ENCODE measurements around the gene TBC1D8. TPM values are rescaled to one million over a fixed set of nuclear protein-coding genes. Genes with fewer than 3 reads are reported as not detected.

Gene TBC1D8
- total and polyA plus RNA-seq, 2 of the 13 experiments (the other 11 are each of a cell fraction or from before 2014, with no cell fraction given), result 45.1 to 95.4 TPM

DNA sequence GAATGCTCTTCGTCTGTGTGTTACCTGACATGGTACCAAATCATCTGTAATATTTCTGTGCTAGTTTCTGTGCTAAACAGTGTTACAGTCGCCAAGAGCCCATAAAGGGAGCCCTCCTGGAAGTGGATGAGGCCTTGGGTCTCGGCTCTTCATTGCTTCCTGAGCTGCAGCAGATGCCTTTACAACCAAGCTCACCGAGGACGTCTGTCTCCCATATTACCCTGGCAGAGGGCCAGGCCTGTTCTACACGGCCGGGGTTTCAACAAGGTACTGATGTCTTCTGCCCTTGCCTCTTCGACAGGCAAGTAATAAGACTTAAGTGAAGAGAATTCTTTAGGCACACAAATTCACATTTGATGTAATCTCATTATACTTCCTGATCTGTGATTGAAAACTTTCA is 132.2 kb downstream of the TBC1D8 start:
- H3K36me3 ChIP-seq (replicated peaks in 1 of 2; ENCODE audit: control insufficient read depth in 1 of 2, insufficient read depth in 2 of 2, low read length in 2 of 2), result peaks cover 15 to 65% of the 10 kb centered on the region in 2 experiments

DNA sequence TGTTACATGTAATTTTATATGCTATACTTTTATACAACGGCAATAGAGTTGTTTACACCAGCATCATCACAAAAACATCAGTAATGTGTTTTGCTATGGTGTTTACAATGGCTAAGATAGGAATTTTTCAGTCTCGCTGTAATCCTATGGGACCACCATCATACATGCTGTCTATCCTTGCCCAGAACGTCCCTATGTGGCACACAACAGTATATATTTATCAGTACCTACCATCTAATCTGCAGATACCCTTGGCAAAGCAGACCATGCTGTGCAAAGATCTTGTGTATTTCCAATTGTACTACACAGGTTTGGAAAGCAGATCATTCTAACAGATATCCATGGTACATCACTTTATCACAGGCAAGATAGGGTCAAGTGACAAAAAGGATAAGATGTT is 133.8 kb downstream of the TBC1D8 start:
- FAIRE-seq (no peak), DNase-seq (ENCODE audit: low spot score) (no peak), ATAC-seq (no peak)
- BruUV-seq (replicated peaks), result no TSS peak
- in situ Hi-C loops (cut with HindIII; ENCODE audit: extremely low pct_ligation_motif_present, low pct_unique_long_range_greater_than_20kb), result no loop called here
- CTCF ChIA-PET (ENCODE audit: low intra/inter-chr PET ratio, low total read pairs), result no interaction called here
- peaks cover 5% of the 10 kb centered on the region; the same call in 1 of the 2 replicates for H4K20me1 ChIP-seq (ENCODE audit: insufficient read depth, low read length)
- H2AFZ ChIP-seq (ENCODE audit: low read length), result no peak overlapping the region
- H3K36me3 ChIP-seq (replicated peaks in 1 of 2; ENCODE audit: control insufficient read depth in 1 of 2, insufficient read depth in 2 of 2, low read length in 2 of 2), result peaks cover 17 to 61% of the 10 kb centered on the region in 2 experiments
- no peak overlapping the region for H3K9ac ChIP-seq (ENCODE audit: insufficient read depth, low read depth, low read length)
- H3K27me3 ChIP-seq (ENCODE audit: control insufficient read depth in 1 of 2, insufficient read depth in 2 of 2, low read length in 2 of 2), result no peaks in the 10 kb centered on the region
- H3K9me3 ChIP-seq (ENCODE audit: low read length), result no peaks in the 10 kb centered on the region
- H3K27ac ChIP-seq (ENCODE audit: extremely low read length, insufficient read depth, low read length), result no peak overlapping the region
- H3K4me2 ChIP-seq (ENCODE audit: low read depth, low read length), result no peak overlapping the region
- no peaks in the 10 kb centered on the region for H3K4me1 ChIP-seq (ENCODE audit: insufficient read depth, low read length)
- TF ChIP-seq ZNF446 (CRISPR knock-in tag; IDR thresholded peaks at IDR 0.05) (no peak), ZNF282 (IDR thresholded peaks at IDR 0.05; ENCODE audit: partially characterized antibody) (no peak), ZFP90 (CRISPR knock-in tag; IDR thresholded peaks at IDR 0.05; ENCODE audit: borderline replicate concordance) (no peak), RBFOX2 (IDR thresholded peaks at IDR 0.05; ENCODE audit: low read depth, low read length) (no peak), ZNF749 (CRISPR knock-in tag; IDR thresholded peaks at IDR 0.05; ENCODE audit: borderline replicate concordance) (no peak), NPAS2 (CRISPR knock-in tag; IDR thresholded peaks at IDR 0.05; ENCODE audit: borderline replicate concordance) (no peak), SNAI1 (CRISPR knock-in tag; IDR thresholded peaks at IDR 0.05; ENCODE audit: borderline replicate concordance) (no peak), PAF1 (CRISPR knock-in tag; IDR thresholded peaks at IDR 0.05) (peak; percentile 57; the same call in 1 of the 2 replicates), RBM22 (optimal IDR thresholded peaks at IDR 0.05; ENCODE audit: low read length) (peak; percentile 63)
- TF ChIP-seq, protein P1, sequence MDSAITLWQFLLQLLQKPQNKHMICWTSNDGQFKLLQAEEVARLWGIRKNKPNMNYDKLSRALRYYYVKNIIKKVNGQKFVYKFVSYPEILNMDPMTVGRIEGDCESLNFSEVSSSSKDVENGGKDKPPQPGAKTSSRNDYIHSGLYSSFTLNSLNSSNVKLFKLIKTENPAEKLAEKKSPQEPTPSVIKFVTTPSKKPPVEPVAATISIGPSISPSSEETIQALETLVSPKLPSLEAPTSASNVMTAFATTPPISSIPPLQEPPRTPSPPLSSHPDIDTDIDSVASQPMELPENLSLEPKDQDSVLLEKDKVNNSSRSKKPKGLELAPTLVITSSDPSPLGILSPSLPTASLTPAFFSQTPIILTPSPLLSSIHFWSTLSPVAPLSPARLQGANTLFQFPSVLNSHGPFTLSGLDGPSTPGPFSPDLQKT (CRISPR knock-in tag; IDR thresholded peaks at IDR 0.05; ENCODE audit: borderline replicate concordance), result no peak
- intact Hi-C loops (cut with micrococcal nuclease; ENCODE audit: unreplicated experiment), result no loop called here
- H3K79me2 ChIP-seq (ENCODE audit: insufficient read depth, low read length), result peaks cover 2% of the 10 kb centered on the region
- POLR2A ChIA-PET, result no interaction called here
- H3K4me3 ChIP-seq (replicated peaks in 1 of 3; ENCODE audit: insufficient read depth in 1 of 3, low read depth in 2 of 3, low read length in 3 of 3), result no peak overlapping the region
- 95% methylated on average over 3 of the region's 3 CpGs for WGBS (ENCODE audit: low lambda C conversion rate)

More for the DNA sequence above, 132.2 kb downstream of the TBC1D8 start:
- no peak for FAIRE-seq
- no peaks in the 10 kb centered on the region for H3K79me2 ChIP-seq (ENCODE audit: insufficient read depth, low read length)
- H3K27ac ChIP-seq (ENCODE audit: extremely low read length, insufficient read depth, low read length), result no peak overlapping the region
- in situ Hi-C loops (cut with HindIII; ENCODE audit: extremely low pct_ligation_motif_present, low pct_unique_long_range_greater_than_20kb) (no loop called here), intact Hi-C loops (cut with micrococcal nuclease; ENCODE audit: unreplicated experiment) (no loop called here)
- no peak overlapping the region for H2AFZ ChIP-seq (ENCODE audit: low read length)
- CTCF ChIA-PET (ENCODE audit: low intra/inter-chr PET ratio, low total read pairs), result no interaction called here
- no peaks in the 10 kb centered on the region for H3K27me3 ChIP-seq (ENCODE audit: control insufficient read depth in 1 of 2, insufficient read depth in 2 of 2, low read length in 2 of 2)
- WGBS (ENCODE audit: low lambda C conversion rate), result 90% methylated on average over 8 of the region's 8 CpGs
- no peaks in the 10 kb centered on the region for H3K4me1 ChIP-seq (ENCODE audit: insufficient read depth, low read length)
- no peaks in the 10 kb centered on the region for H3K9me3 ChIP-seq (ENCODE audit: low read length)
- H3K9ac ChIP-seq (ENCODE audit: insufficient read depth, low read depth, low read length), result no peak overlapping the region
- no peak overlapping the region for H3K4me2 ChIP-seq (ENCODE audit: low read depth, low read length)
- H4K20me1 ChIP-seq (ENCODE audit: insufficient read depth, low read length), result no peaks in the 10 kb centered on the region
- no peak overlapping the region for H3K4me3 ChIP-seq (replicated peaks in 1 of 3; ENCODE audit: insufficient read depth in 1 of 3, low read depth in 2 of 3, low read length in 3 of 3)
- ATAC-seq, result no peak
- BruUV-seq (replicated peaks), result no TSS peak
- DNase-seq (ENCODE audit: low spot score), result no peak
- TF ChIP-seq RBM22 (optimal IDR thresholded peaks at IDR 0.05; ENCODE audit: low read length), result peak; percentile 47
- no peak for TF ChIP-seq MAZ (IDR thresholded peaks at IDR 0.05; ENCODE audit: borderline replicate concordance, low read depth, low read length)
- TF ChIP-seq MAZ (CRISPR knock-in tag; IDR thresholded peaks at IDR 0.05; ENCODE audit: low read depth), result no peak
- POLR2A ChIA-PET, result no interaction called here

Measured in HepG2 (cell line).